PFSK-1 (cell line): Measurements from ENCODE around the gene C1QTNF1.

ENCODE experiments used
- POLR2AphosphoS5 ChIP-seq: IDR thresholded peaks from 2 replicates; pipeline ENCODE4 v1.6.1; 2012; ENCODE audit warnings: low read depth, mild to moderate bottlenecking, control low read depth, low read length, moderate library complexity
- REST ChIP-seq, 2 experiments: IDR thresholded peaks; 2 replicates each; pipeline versions ENCODE4 v1.6.1 to v1.8.0; 2011 to 2012; ENCODE audit warnings: low read depth in 2 of 2, low read length in 2 of 2, control low read depth in 1 of 2, inconsistent platforms in 1 of 2, mild to moderate bottlenecking in 1 of 2, moderate library complexity in 1 of 2; ENCODE audit not compliant: insufficient read depth in 1 of 2
- SIN3A ChIP-seq: IDR thresholded peaks from 2 replicates; pipeline ENCODE4 v1.6.1; 2012; ENCODE audit warnings: mild to moderate bottlenecking, low read length, moderate library complexity, borderline replicate concordance; ENCODE audit not compliant: insufficient read depth
- TAF1 ChIP-seq: IDR thresholded peaks from 2 replicates; pipeline ENCODE4 v1.6.1; 2012; ENCODE audit warnings: low read length, control low read depth, borderline replicate concordance; ENCODE audit not compliant: insufficient read depth

- TF ChIP-seq REST (IDR thresholded peaks at IDR 0.05; ENCODE audit: insufficient read depth in 1 of 2, low read depth in 2 of 2, low read length in 2 of 2) (no peak), POLR2AphosphoS5 (no peak), SIN3A (no peak), TAF1 (no peak)
These were observed 48.6 kb downstream of the C1QTNF1 start for GRCh38 chr17:79072544-79072943.
